Right cardiac atrium (tissue), 5 donors: ENCODE data around the gene EBLN1. TPM values are rescaled to one million over a fixed set of nuclear protein-coding genes. Genes with fewer than 3 reads are reported as not detected.

Experiments
- ATAC-seq, 2 donors: fragments of 200-7000 bp; cut with Tn5 transposase; one replicate each; pipeline versions ENCODE4 v1.8.0 to v1.9.1; 2020; ENCODE audit warnings: moderate library complexity in 2 of 2, mild to moderate bottlenecking in 1 of 2
- DNase-seq, 3 donors: peaks; one replicate each; pipeline ENCODE4 v3.0.0-alpha.2; 2020
- H3K27ac ChIP-seq: one replicate; pipeline ENCODE4 v1.5.1; 2013; ENCODE audit warnings: mild to moderate bottlenecking, low read length, control low read depth, moderate library complexity
- H3K27me3 ChIP-seq: one replicate; pipeline ENCODE4 v1.6.1; 2013; ENCODE audit not compliant: control insufficient read depth, insufficient read depth
- H3K4me1 ChIP-seq: one replicate; pipeline ENCODE4 v1.6.1; 2013; ENCODE audit warnings: low read length; ENCODE audit not compliant: control insufficient read depth, insufficient read depth
- H3K4me3 ChIP-seq: one replicate; pipeline ENCODE4 v1.5.1; 2013; ENCODE audit warnings: low read length, control low read depth
- H3K9me3 ChIP-seq: one replicate; pipeline ENCODE4 v1.6.1; 2013; ENCODE audit warnings: low read length; ENCODE audit not compliant: control insufficient read depth
- WGBS: extraction: QIAGEN DNeasy Blood & Tissue Kit; methylation state at CpG from one replicate; pipeline ENCODE4 v1.1.7; 2013; 5-methylcytosine and 5-hydroxymethylcytosine counted together
- intact Hi-C, 4 donors: fragments of 100-400 bp; cut with DNase I; formaldehyde crosslinking; loops; one replicate each; pipeline versions ENCODE4 v1.11.0 to v1.14.0; 2022 to 2023
- polyA plus RNA-seq: library from polyadenylated mRNA; stranded (reverse); fragments of 200-250 nt; gene quantifications from one replicate; pipeline ENCODE4 v1.2.3, GENCODE V29; 2013
- total RNA-seq, 4 donors: library from RNA; stranded (reverse); fragmentation: NEBNext Ultra II Directional; extraction: Animal tissue kit (Norgen Biotek cat#: 25700); gene quantifications; one replicate each; pipeline ENCODE4 v1.2.1, GENCODE V29; 2021
- donor health status: healthy with polysubstance abuse.
- donor health status: DM: no; HTN: yes; CAD: no.
- donor health status: DM: no; HTN: no; CAD: no.
- donor health status: DM: no; HTN: yes; CAD: no; lungs with severe emphysema.
- donor health status: DM: yes; HTN: yes; CAD: no.

Gene EBLN1
- total and polyA plus RNA-seq, 5 donors, result not detected

GRCh38 chr10:22247636-22248035 is 29.8 kb upstream of the EBLN1 start:
- DNase-seq (no peak), ATAC-seq (no peak)
- Histone ChIP-seq H3K4me1 (no peaks in the 10 kb centered on the region), H3K27me3 (no peaks in the 10 kb centered on the region), H3K4me3 (no peak overlapping the region), H3K9me3 (no peaks in the 10 kb centered on the region), H3K27ac (no peak overlapping the region)
- 87% methylated on average over 2 of the region's 2 CpGs for WGBS
- intact Hi-C loops, result no loop called here

- Histone ChIP-seq H3K4me1 (no peaks in the 10 kb centered on the region), H3K27me3 (no peaks in the 10 kb centered on the region), H3K9me3 (no peaks in the 10 kb centered on the region), H3K27ac (no peak overlapping the region), H3K4me3 (no peak overlapping the region)
- intact Hi-C loops, result no loop called here
- WGBS, result 68% methylated on average over 3 of the region's 3 CpGs
- ATAC-seq, result peak; percentile 23 to 88
- DNase-seq, result peak in 1 of 3 donors; percentile 25
Observed at GRCh38 chr10:22246680-22247391, 29.0 kb upstream of the EBLN1 start.

DNA sequence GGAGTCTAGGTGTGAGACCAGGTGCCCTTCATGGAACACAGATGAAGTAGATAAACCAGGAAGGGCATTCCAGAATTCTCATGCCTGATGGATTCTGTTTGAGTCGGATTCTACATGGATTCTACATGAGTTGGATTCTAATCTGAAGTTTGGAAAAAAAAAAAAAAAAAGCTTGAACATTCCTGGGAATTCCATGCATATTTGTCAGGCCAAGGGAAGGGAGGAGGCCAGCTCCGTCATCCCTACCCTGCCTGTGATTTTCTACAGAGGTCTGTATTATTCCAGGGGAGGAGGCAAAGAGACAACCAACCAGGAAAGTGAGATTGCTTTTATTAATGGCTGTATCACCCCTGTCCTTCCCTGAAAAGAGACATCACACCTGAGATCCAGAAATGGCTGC is 27.8 kb upstream of the EBLN1 start:
- WGBS, result 45% methylated on average over 2 of the region's 2 CpGs
- peak in 1 of 2 donors; percentile 75 for ATAC-seq
- intact Hi-C loops, result no loop called here

DNA sequence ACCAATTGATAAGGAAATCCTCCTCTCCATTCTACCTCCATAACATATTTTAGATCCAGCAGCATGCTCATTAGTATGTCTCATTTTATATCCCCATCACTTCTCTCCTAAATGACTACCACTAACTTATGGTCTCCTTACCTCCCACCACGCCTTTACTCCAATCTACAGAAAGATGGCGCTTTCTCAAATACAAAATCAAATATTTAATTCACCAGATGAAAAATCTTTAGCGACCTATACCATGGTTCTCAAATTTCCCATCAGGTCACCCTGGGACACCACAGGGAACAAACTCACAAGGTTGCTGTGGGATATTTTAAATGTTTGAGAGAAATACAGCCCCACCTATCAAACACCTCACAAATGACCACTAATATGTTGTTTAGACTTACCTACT is 27.0 kb upstream of the EBLN1 start:
- intact Hi-C loops, result no loop called here
- ATAC-seq (no peak), DNase-seq (no peak)
- Histone ChIP-seq H3K4me3 (no peak overlapping the region), H3K27me3 (no peaks in the 10 kb centered on the region), H3K4me1 (no peaks in the 10 kb centered on the region), H3K27ac (no peak overlapping the region), H3K9me3 (no peaks in the 10 kb centered on the region)
- 91% methylated on average over 3 of the region's 3 CpGs for WGBS

More for the DNA sequence above, 27.8 kb upstream of the EBLN1 start:
- Histone ChIP-seq H3K4me3 (no peak overlapping the region), H3K9me3 (no peaks in the 10 kb centered on the region), H3K4me1 (no peaks in the 10 kb centered on the region), H3K27ac (no peak overlapping the region), H3K27me3 (no peaks in the 10 kb centered on the region)
- peak in 1 of 3 donors; percentile 27 for DNase-seq

DNA sequence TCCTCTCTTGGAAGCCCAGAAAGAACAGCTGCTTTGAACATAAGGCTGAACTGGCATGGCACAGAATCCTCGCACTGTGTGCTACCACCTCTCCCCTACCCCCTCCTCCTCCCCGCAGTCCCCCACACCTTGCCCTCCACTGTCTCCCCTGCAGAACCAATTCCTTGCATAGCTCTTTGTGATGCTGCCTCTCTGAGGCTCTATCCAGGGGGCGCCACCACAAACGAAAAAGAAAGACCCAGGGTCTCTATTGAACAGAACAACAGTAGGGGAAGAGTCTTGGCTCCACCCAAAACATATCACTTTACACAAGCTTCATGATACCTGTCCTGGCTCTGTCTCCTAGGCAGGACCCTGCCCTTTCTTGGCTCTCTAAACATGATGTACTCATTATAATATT is 26.2 kb upstream of the EBLN1 start:
- intact Hi-C loops, result no loop called here

DNA sequence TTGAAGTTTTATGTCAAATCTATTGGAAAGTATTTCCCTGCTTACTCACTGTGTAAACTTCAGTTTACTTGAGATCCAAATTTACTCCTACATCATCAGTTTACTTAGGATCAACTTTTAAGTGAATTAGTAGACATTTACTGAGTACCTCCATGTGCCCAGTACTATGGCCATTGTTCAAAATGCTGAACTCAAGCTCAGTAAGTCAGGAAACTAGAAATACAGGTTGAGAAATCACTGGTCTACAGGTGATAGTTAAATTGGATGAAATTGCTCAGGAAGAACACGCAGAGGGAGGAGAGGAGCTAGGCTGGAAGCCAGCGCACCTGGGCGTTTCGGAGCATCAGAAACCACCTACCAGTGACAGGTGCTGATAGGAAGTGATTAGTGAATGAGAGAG is 25.5 kb upstream of the EBLN1 start:
- intact Hi-C loops, result no loop called here
- DNase-seq, result no peak
- no peak overlapping the region for H3K4me3 ChIP-seq
- H3K27me3 ChIP-seq, result no peaks in the 10 kb centered on the region
- no peaks in the 10 kb centered on the region for H3K4me1 ChIP-seq
- H3K9me3 ChIP-seq, result no peaks in the 10 kb centered on the region
- WGBS, result 82% methylated on average over 4 of the region's 4 CpGs
- ATAC-seq, result no peak
- H3K27ac ChIP-seq, result no peak overlapping the region

More for the DNA sequence above, 26.2 kb upstream of the EBLN1 start:
- H3K4me3 ChIP-seq, result no peak overlapping the region
- H3K9me3 ChIP-seq, result no peaks in the 10 kb centered on the region
- H3K27me3 ChIP-seq, result no peaks in the 10 kb centered on the region
- ATAC-seq (no peak), DNase-seq (no peak)
- H3K27ac ChIP-seq, result no peak overlapping the region
- WGBS, result 79% methylated on average over 4 of the region's 4 CpGs
- no peaks in the 10 kb centered on the region for H3K4me1 ChIP-seq

DNA sequence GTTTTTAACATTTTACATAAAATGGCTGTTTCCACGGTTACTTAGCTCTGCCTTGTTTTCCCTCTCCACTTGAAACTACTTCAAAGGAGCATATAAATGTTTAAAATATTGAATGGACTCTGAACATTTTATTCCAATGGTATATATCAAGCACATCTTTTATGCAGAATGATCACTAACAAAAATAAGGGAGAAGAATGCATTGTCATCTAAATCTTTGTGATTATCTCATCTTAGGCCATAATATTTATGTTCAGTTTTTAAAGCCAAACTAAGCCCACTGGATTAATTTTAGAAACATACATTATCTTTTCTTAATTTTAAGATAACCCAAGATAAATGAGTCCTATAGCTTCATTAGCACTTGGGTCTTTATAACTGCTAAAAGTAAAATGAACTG is 13.4 kb upstream of the EBLN1 start:
- H3K27ac ChIP-seq, result no peak overlapping the region
- peaks cover 2% of the 10 kb centered on the region for H3K4me1 ChIP-seq
- H3K9me3 ChIP-seq, result no peaks in the 10 kb centered on the region
- no peak for DNase-seq
- H3K4me3 ChIP-seq, result no peak overlapping the region
- 87% methylated on average over 1 of the region's 1 CpG for WGBS
- no peaks in the 10 kb centered on the region for H3K27me3 ChIP-seq
- intact Hi-C loops, result loop anchor here in 1 of 4 donors (10.0 kb wide), 2 partner anchors 84 to 236 kb away; partner anchors contain the start of gene COMMD3
- ATAC-seq, result no peak

DNA sequence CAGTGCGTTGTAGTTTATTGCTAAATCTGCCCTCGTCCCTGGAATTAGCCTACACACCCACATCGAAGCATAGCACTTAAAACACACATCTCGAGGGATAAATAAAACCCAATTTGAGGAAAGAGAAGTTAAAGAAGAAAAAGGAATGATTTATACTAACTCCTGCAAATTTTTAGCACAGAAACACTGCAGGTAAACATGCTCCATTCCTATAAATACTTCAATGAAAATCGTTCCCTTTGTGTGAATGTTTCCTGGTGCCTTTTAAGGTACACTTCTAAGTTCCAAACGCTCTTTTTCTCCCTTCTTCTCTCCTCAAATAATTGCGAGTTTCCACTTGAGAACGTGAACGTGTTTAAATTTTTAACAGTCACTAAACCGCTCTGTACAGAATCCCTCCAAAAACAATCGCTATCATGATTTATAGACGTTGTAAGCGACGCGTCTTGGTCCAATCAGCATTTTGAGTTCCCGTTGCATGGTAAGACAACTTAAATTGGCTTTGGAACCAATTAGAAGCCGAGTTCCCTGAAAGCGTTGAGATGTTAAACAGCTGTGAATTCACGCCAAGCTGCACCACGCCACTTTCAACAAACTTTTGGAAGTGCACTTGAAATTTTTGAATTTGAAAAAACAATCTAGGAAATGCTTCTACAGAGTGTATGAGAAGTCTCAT is 12.5 kb upstream of the EBLN1 start:
- H3K27me3 ChIP-seq, result no peaks in the 10 kb centered on the region
- WGBS, result 0% methylated on average over 20 of the region's 20 CpGs
- DNase-seq, result peak in 1 of 3 donors; percentile 50
- no peak for ATAC-seq
- no peaks in the 10 kb centered on the region for H3K9me3 ChIP-seq
- H3K4me3 ChIP-seq, result peak overlapping the region; percentile 90
- intact Hi-C loops, result loop anchor here in 1 of 4 donors (10.0 kb wide), 2 partner anchors 85 to 235 kb away; partner anchors contain the start of gene COMMD3
- H3K4me1 ChIP-seq, result peaks cover 2% of the 10 kb centered on the region
- H3K27ac ChIP-seq, result no peak overlapping the region

DNA sequence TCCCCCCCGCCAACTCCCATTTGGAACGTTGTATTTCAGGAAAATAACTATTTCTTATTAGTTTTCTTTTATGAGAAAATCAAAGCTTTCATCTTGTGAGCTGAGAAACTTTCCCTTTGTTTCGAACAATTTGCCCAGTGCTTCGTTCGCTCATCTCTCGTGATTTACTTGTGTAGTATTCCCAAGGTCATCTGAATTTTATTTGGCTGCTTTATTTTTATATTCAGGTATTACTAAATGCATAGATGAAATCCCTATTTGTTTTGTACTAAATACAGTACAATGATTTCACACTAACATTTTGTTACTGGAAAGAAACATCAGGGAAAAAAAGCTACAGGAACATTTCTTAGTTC is 12.0 kb upstream of the EBLN1 start:
- peaks cover 2% of the 10 kb centered on the region for H3K4me1 ChIP-seq
- H3K4me3 ChIP-seq, result peak overlapping the region; percentile 90
- DNase-seq, result no peak
- H3K27me3 ChIP-seq, result no peaks in the 10 kb centered on the region
- intact Hi-C loops, result loop anchor here (5.0 to 10.0 kb wide), 4 partner anchors 85 to 235 kb away; partner anchors contain the start of genes COMMD3 (in 3 of the 4) and DNAJC1 (in 2 of the 4)
- ATAC-seq, result no peak
- no peak overlapping the region for H3K27ac ChIP-seq
- no peaks in the 10 kb centered on the region for H3K9me3 ChIP-seq
- WGBS, result 1% methylated on average over 6 of the region's 6 CpGs

- intact Hi-C loops, result loop anchor here in 3 of 4 donors (5.0 to 10.0 kb wide), 3 partner anchors 86 to 224 kb away; partner anchors contain the start of genes COMMD3 (in 2 of the 3) and DNAJC1 (in 2 of the 3)
- H3K27ac ChIP-seq, result peak overlapping the region; percentile 97
- peak overlapping the region; percentile 90 for H3K4me3 ChIP-seq
- ATAC-seq, result peak; percentile 99
- peaks cover 2% of the 10 kb centered on the region for H3K4me1 ChIP-seq
- peak; percentile 86 to 94 (median 93) for DNase-seq
- 1% methylated on average over 65 of the region's 65 CpGs for WGBS
- H3K9me3 ChIP-seq, result no peaks in the 10 kb centered on the region
- no peaks in the 10 kb centered on the region for H3K27me3 ChIP-seq
Observed at GRCh38 chr10:22228943-22229801, 11.4 kb upstream of the EBLN1 start.
